Fibroblast of lung (primary cell): ENCODE data around the gene LZTS3.

ENCODE experiments used
- EZH2 ChIP-seq: IDR thresholded peaks from 2 replicates; pipeline ENCODE4 v1.5.1; 2012; ENCODE audit warnings: low read length, control low read depth, mild to moderate bottlenecking; ENCODE audit errors: missing control alignments
- TF ChIP-seq, protein P1 (sequence below), 2 donors: IDR thresholded peaks in 1 of 2; conservative IDR thresholded peaks in 1 of 2; 1 replicate in 1 of 2; 2 replicates in 1 of 2; pipeline ENCODE4 v1.5.1; 2011 to 2012; ENCODE audit warnings: low read length in 2 of 2, control low read depth in 1 of 2, inconsistent platforms in 1 of 2, low read depth in 1 of 2, mild to moderate bottlenecking in 1 of 2

DNA sequence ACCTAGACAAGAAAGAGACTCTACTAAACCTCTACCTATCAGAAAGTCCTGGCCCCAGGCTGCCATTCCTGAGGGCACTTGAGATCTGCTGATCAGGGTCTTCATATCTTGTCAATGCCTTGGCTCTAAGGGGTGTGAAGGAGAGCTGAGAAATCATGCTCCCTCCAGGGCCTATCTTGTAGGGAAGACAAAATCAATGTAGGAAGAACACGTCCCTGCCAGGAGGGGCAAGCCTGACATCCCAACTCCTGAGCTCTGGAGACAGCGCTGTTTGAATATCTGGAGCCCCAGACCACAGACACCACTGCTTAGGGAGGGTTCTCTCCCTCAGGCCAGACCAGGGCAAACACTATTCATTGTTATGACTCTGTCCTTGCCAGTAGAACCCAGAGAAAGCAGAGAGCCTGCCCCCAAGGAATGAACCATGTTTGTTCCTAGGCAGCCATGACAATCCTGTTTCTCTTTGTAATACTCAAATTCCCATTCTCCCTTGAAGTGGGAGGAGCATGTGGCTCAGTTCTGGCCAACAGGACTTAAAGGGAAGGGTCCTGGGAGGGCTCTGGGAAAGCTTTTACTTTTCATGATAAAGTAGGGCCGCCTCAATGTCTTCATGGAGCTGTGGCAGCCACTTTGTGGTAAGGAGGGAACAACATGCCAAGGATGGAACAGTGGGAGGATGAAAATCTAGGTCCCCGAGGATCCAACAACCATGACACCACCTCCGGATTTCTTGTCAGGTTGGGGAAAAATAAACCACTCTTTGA lies 11.9 kb downstream of the LZTS3 start:
- TF ChIP-seq, protein P1, sequence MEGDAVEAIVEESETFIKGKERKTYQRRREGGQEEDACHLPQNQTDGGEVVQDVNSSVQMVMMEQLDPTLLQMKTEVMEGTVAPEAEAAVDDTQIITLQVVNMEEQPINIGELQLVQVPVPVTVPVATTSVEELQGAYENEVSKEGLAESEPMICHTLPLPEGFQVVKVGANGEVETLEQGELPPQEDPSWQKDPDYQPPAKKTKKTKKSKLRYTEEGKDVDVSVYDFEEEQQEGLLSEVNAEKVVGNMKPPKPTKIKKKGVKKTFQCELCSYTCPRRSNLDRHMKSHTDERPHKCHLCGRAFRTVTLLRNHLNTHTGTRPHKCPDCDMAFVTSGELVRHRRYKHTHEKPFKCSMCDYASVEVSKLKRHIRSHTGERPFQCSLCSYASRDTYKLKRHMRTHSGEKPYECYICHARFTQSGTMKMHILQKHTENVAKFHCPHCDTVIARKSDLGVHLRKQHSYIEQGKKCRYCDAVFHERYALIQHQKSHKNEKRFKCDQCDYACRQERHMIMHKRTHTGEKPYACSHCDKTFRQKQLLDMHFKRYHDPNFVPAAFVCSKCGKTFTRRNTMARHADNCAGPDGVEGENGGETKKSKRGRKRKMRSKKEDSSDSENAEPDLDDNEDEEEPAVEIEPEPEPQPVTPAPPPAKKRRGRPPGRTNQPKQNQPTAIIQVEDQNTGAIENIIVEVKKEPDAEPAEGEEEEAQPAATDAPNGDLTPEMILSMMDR (conservative IDR thresholded peaks at IDR 0.05 in 1 of 2, IDR thresholded peaks at IDR 0.05 in 1 of 2; ENCODE audit: low read depth in 1 of 2, low read length in 2 of 2): no peak
- no peak for TF ChIP-seq EZH2
